Lung (tissue), 12 donors: ENCODE measurements around the gene ASB18. TPM values are rescaled to one million over a fixed set of nuclear protein-coding genes. Genes with fewer than 3 reads are reported as not detected.
A peak's percentile ranks its signal among the peaks of the same experiment; 100 is the strongest.

Experiments
- ATAC-seq: fragments of 200-7000 bp; cut with Tn5 transposase; one replicate; pipeline ENCODE4 v1.9.1; 2020; ENCODE audit warnings: moderate number of reproducible peaks; ENCODE audit not compliant: insufficient read depth, low FRiP score
- DNase-seq, 3 donors: peaks; one replicate each; pipeline ENCODE4 v3.0.0-alpha.2; 2013 to 2017
- H3K27ac ChIP-seq, 2 donors: one replicate each; pipeline ENCODE4 v1.5.1; 2013; ENCODE audit warnings: mild to moderate bottlenecking in 2 of 2, moderate library complexity in 2 of 2, control low read depth in 1 of 2, inconsistent platforms in 1 of 2, low read depth in 1 of 2, low read length in 1 of 2
- H3K27me3 ChIP-seq, 3 donors: one replicate each; pipeline ENCODE4 v1.5.1; 2013; ENCODE audit warnings: low read length in 2 of 3; ENCODE audit not compliant: control insufficient read depth in 3 of 3, insufficient read depth in 3 of 3
- H3K36me3 ChIP-seq, 4 donors: one replicate each; pipeline ENCODE4 v1.5.1; 2013; ENCODE audit warnings: low read length in 4 of 4, mild to moderate bottlenecking in 1 of 4, moderate library complexity in 1 of 4; ENCODE audit not compliant: control insufficient read depth in 4 of 4, insufficient read depth in 4 of 4
- H3K4me1 ChIP-seq, 5 donors: one replicate each; pipeline ENCODE4 v1.5.1; 2013; ENCODE audit warnings: low read length in 5 of 5, mild to moderate bottlenecking in 2 of 5, moderate library complexity in 1 of 5; ENCODE audit not compliant: control insufficient read depth in 5 of 5, insufficient read depth in 5 of 5
- H3K4me3 ChIP-seq: one replicate; pipeline ENCODE4 v1.5.1; 2013; ENCODE audit warnings: mild to moderate bottlenecking, control low read depth, moderate library complexity
- H3K9ac ChIP-seq, 2 donors: one replicate each; pipeline ENCODE4 v1.5.1; 2013; ENCODE audit warnings: low read length in 2 of 2, control low read depth in 1 of 2; ENCODE audit not compliant: insufficient read depth in 1 of 2
- H3K9me3 ChIP-seq, 4 donors: one replicate each; pipeline ENCODE4 v1.5.1; 2013; ENCODE audit warnings: low read length in 3 of 4, mild to moderate bottlenecking in 1 of 4, moderate library complexity in 1 of 4; ENCODE audit not compliant: control insufficient read depth in 4 of 4, insufficient read depth in 3 of 4
- CTCF ChIP-seq: IDR thresholded peaks from 2 replicates; pipeline ENCODE4 v1.5.1; 2012; ENCODE audit warnings: mild to moderate bottlenecking; ENCODE audit errors: control extremely low read depth, extremely low read depth
- WGBS, 2 donors: extraction: QIAGEN DNeasy Blood & Tissue Kit; methylation state at CpG; one replicate each; pipeline ENCODE4 v1.1.7; 2013; 5-methylcytosine and 5-hydroxymethylcytosine counted together
- polyA plus RNA-seq, 2 donors: library from polyadenylated mRNA; stranded (reverse); fragments of 200-250 nt; gene quantifications; one replicate each; pipeline ENCODE4 v1.2.1, GENCODE V29; 2013
- total RNA-seq, 2 donors: library from RNA; depleted of rRNA in 1 of 2; stranded (reverse); fragments of >200 nt in 1 of 2; gene quantifications; one replicate each; pipeline ENCODE4 v1.2.1, GENCODE V29; 2014 to 2021
- donor health status: control.
- donor health status: control.
- donor health status: Bipolar disorder and iron deficiency.
- donor health status: healthy.
- donor health status: DM: yes; HTN: yes; CAD: no.

Gene ASB18
- total and polyA plus RNA-seq, 4 donors = not detected

GRCh38 chr2:236215761-236216333 is 48.4 kb downstream of the ASB18 start:
- H3K4me1 ChIP-seq = no peaks in the 10 kb centered on the region
- no peak overlapping the region for H3K9ac ChIP-seq
- H3K27me3 ChIP-seq = peaks cover 7 to 28% (median 15%) of the 10 kb centered on the region in 3 donors
- TF ChIP-seq CTCF = no peak
- H3K4me3 ChIP-seq = no peak overlapping the region
- no peak for DNase-seq
- no peak overlapping the region for H3K27ac ChIP-seq
- no peak for ATAC-seq
- no peaks in the 10 kb centered on the region for H3K36me3 ChIP-seq
- 90 to 92% methylated on average over 12 of the region's 12 CpGs for WGBS, 2 donors
- H3K9me3 ChIP-seq = no peaks in the 10 kb centered on the region

- ATAC-seq (no peak), DNase-seq (no peak)
- no peaks in the 10 kb centered on the region for H3K36me3 ChIP-seq
- no peaks in the 10 kb centered on the region for H3K4me1 ChIP-seq
- no peak overlapping the region for H3K9ac ChIP-seq
- H3K4me3 ChIP-seq = no peak overlapping the region
- TF ChIP-seq CTCF = no peak
- no peaks in the 10 kb centered on the region for H3K9me3 ChIP-seq
- 77 to 79% methylated on average over 6 of the region's 6 CpGs for WGBS, 2 donors
- peaks cover 7 to 24% (median 15%) of the 10 kb centered on the region in 3 donors for H3K27me3 ChIP-seq
- H3K27ac ChIP-seq = no peak overlapping the region
Observed at GRCh38 chr2:236215196-236215595, 49.0 kb downstream of the ASB18 start.

GRCh38 chr2:236214376-236214995 is 49.7 kb downstream of the ASB18 start:
- Histone ChIP-seq H3K4me3 (no peak overlapping the region), H3K9ac (no peak overlapping the region), H3K27ac (no peak overlapping the region), H3K36me3 (no peaks in the 10 kb centered on the region), H3K9me3 (no peaks in the 10 kb centered on the region), H3K27me3 (peaks cover 7 to 24% (median 15%) of the 10 kb centered on the region in 3 donors), H3K4me1 (no peaks in the 10 kb centered on the region)
- 32 to 35% methylated on average over 90 to 92 of the region's 92 CpGs for WGBS, 2 donors
- TF ChIP-seq CTCF = no peak
- ATAC-seq (no peak), DNase-seq (peak; percentile 4 to 46 (median 20))

- Histone ChIP-seq H3K4me3 (no peak overlapping the region), H3K36me3 (no peaks in the 10 kb centered on the region), H3K9ac (no peak overlapping the region), H3K9me3 (peaks cover 0 to 4% (median 1%) of the 10 kb centered on the region in 4 donors), H3K27ac (no peak overlapping the region), H3K27me3 (peaks cover 7 to 19% (median 15%) of the 10 kb centered on the region in 3 donors), H3K4me1 (no peaks in the 10 kb centered on the region)
- TF ChIP-seq CTCF = no peak
- ATAC-seq = no peak
- 91 to 92% methylated on average over 25 of the region's 25 CpGs for WGBS, 2 donors
- DNase-seq = no peak
Observed at GRCh38 chr2:236211296-236211695, 52.9 kb downstream of the ASB18 start.
